Endodermal cell (in vitro differentiated cells): ENCODE measurements around the gene OXTR. TPM values are rescaled to one million over a fixed set of nuclear protein-coding genes. Genes with fewer than 3 reads are reported as not detected.

Experiments used
- DNase-seq: peaks from one replicate; pipeline ENCODE4 v3.0.0-alpha.2; 2017
- H3K27ac ChIP-seq: 2 replicates; pipeline ENCODE4 v1.5.1; 2013; ENCODE audit warnings: mild to moderate bottlenecking, low read depth, low read length, moderate library complexity
- H3K27me3 ChIP-seq: 2 replicates; pipeline ENCODE4 v1.6.1; 2013; ENCODE audit warnings: mild to moderate bottlenecking, low read length, moderate library complexity; ENCODE audit not compliant: insufficient read depth, control insufficient read depth, poor library complexity, severe bottlenecking
- H3K36me3 ChIP-seq: 2 replicates; pipeline ENCODE4 v1.7.0; 2013; ENCODE audit warnings: mild to moderate bottlenecking, low read length, moderate library complexity; ENCODE audit not compliant: control insufficient read depth, insufficient read depth
- H3K4me1 ChIP-seq: one replicate; pipeline ENCODE4 v1.7.0; 2013; ENCODE audit warnings: low read length; ENCODE audit not compliant: control insufficient read depth, insufficient read depth
- H3K4me3 ChIP-seq: 2 replicates; pipeline ENCODE4 v1.5.1; 2013; ENCODE audit warnings: mild to moderate bottlenecking, low read length, moderate library complexity
- H3K9ac ChIP-seq: 2 replicates; pipeline ENCODE4 v1.6.1; 2013; ENCODE audit warnings: mild to moderate bottlenecking, low read length, moderate library complexity; ENCODE audit not compliant: poor library complexity, severe bottlenecking; ENCODE audit errors: extremely low read depth
- H3K9me3 ChIP-seq: 2 replicates; pipeline ENCODE4 v1.6.1; 2013; ENCODE audit warnings: mild to moderate bottlenecking, low read length, moderate library complexity; ENCODE audit not compliant: control insufficient read depth
- H3K27ac Mint-ChIP-seq: 2 replicates; pipeline ENCODE4 v1.8.0; 2020; ENCODE audit warnings: mixed read lengths
- H3K27me3 Mint-ChIP-seq: 2 replicates; pipeline ENCODE4 v1.8.0; 2021; ENCODE audit warnings: mild to moderate bottlenecking, mixed read lengths; ENCODE audit not compliant: insufficient read depth
- H3K36me3 Mint-ChIP-seq: 2 replicates; pipeline ENCODE4 v1.8.0; 2020; ENCODE audit warnings: low read depth, mixed read lengths
- H3K4me1 Mint-ChIP-seq: 2 replicates; pipeline ENCODE4 v1.8.0; 2020; ENCODE audit warnings: mixed read lengths
- H3K4me3 Mint-ChIP-seq: 2 replicates; pipeline ENCODE4 v1.8.0; 2020; ENCODE audit warnings: mild to moderate bottlenecking, moderate library complexity, mixed read lengths
- H3K9me3 Mint-ChIP-seq: 2 replicates; pipeline ENCODE4 v1.8.0; 2020; ENCODE audit warnings: mild to moderate bottlenecking, mixed read lengths
- WGBS, 2 experiments: methylation state at CpG; one replicate each; pipeline versions ENCODE4 v1.1.5 to v1.1.7; 2013; ENCODE audit warnings: missing lambda C conversion rate in 2 of 2, mixed read lengths in 1 of 2; ENCODE audit not compliant: insufficient coverage in 1 of 2, insufficient read length in 1 of 2; 5-methylcytosine and 5-hydroxymethylcytosine counted together
- total RNA-seq, 2 donors: library from RNA; stranded (reverse); fragmentation: NEBNext Ultra II Directional in 1 of 2; extraction: Animal tissue kit (Norgen Biotek cat#: 25700) in 1 of 2; gene quantifications; 2 replicates in 1 of 2; 3 replicates in 1 of 2; pipeline ENCODE4 v1.2.1, GENCODE V29; 2021
- TF ChIP-seq, protein P1 (sequence below): fragments of 200-600 bp; sonication (generic); conservative IDR thresholded peaks from 2 replicates; pipeline ENCODE4 v1.5.0; 2021; ENCODE audit warnings: antibody characterized with exemption, mild to moderate bottlenecking

OXTR gene
- total RNA-seq, 2 donors from 2014 or later: 10.6 to 13.1 TPM

DNA sequence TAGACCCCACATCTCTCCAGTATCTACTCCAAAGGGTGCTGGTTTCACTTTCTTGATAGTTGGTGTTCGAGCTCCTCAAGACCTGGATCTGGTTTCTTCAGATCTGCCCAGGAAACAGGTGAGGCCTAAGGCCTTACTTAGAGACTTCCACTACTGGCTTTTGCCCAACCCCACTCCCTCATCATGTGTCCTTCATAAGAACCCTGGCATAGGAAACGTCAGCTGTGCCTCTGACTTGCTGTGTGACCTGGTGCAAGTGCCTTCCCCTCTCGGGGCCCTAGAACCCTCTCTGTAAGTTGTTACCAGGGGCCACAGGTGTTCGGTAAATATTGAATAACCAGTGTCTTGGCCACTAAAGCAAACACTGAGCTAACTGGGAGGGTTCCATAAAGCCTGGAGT, 3.9 kb downstream of the OXTR start:
- Mint-ChIP-seq H3K9me3 (no peaks in the 10 kb centered on the region), H3K27me3 (peaks cover 57% of the 10 kb centered on the region)

DNA sequence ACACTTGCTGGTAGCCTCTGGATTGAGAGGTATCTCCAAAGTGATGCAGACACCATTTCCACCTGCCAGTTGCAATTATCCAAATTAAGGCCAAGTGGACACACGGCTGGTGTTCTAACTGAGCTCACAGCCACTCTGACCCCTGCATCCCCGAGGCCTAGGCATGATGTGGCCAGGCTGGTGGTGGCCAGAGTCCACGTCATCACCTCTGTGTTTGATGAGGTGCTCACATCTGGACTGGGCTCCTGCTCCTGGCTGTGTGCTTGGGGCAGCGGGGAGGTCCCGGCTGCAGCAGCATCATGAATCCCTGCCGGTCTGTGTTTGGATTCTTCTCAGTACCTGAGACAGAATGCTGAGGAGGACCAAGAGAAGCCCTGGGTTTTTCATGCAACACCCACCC, 4.9 kb downstream of the OXTR start:
- no peaks in the 10 kb centered on the region for H3K36me3 Mint-ChIP-seq
- peaks cover 57% of the 10 kb centered on the region for H3K27me3 Mint-ChIP-seq
- DNase-seq: peak; percentile 7
- H3K27me3 ChIP-seq: peaks cover 34% of the 10 kb centered on the region
- no peaks in the 10 kb centered on the region for H3K9me3 Mint-ChIP-seq
- peaks cover 8% of the 10 kb centered on the region for H3K4me1 Mint-ChIP-seq
- H3K4me3 Mint-ChIP-seq: no peak overlapping the region
- H3K4me3 ChIP-seq: no peak overlapping the region
- no peaks in the 10 kb centered on the region for H3K36me3 ChIP-seq
- H3K27ac Mint-ChIP-seq: no peak overlapping the region
- peaks cover 1% of the 10 kb centered on the region for H3K4me1 ChIP-seq
- TF ChIP-seq, protein P1, sequence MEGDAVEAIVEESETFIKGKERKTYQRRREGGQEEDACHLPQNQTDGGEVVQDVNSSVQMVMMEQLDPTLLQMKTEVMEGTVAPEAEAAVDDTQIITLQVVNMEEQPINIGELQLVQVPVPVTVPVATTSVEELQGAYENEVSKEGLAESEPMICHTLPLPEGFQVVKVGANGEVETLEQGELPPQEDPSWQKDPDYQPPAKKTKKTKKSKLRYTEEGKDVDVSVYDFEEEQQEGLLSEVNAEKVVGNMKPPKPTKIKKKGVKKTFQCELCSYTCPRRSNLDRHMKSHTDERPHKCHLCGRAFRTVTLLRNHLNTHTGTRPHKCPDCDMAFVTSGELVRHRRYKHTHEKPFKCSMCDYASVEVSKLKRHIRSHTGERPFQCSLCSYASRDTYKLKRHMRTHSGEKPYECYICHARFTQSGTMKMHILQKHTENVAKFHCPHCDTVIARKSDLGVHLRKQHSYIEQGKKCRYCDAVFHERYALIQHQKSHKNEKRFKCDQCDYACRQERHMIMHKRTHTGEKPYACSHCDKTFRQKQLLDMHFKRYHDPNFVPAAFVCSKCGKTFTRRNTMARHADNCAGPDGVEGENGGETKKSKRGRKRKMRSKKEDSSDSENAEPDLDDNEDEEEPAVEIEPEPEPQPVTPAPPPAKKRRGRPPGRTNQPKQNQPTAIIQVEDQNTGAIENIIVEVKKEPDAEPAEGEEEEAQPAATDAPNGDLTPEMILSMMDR: no peak
- H3K9ac ChIP-seq: no peak overlapping the region
- no peaks in the 10 kb centered on the region for H3K9me3 ChIP-seq
- no peak overlapping the region for H3K27ac ChIP-seq
- 88 to 96% methylated on average over 3 to 6 of the region's 6 CpGs for WGBS, 2 experiments

More for the DNA sequence above, 3.9 kb downstream of the OXTR start:
- peak; percentile 15 for DNase-seq
- H3K4me1 Mint-ChIP-seq: peaks cover 17% of the 10 kb centered on the region
- no peak overlapping the region for H3K4me3 Mint-ChIP-seq
- Histone ChIP-seq H3K27ac (no peak overlapping the region), H3K27me3 (peaks cover 34% of the 10 kb centered on the region), H3K4me3 (no peak overlapping the region), H3K9me3 (no peaks in the 10 kb centered on the region), H3K4me1 (peaks cover 10% of the 10 kb centered on the region), H3K36me3 (no peaks in the 10 kb centered on the region), H3K9ac (no peak overlapping the region)
- 92 to 100% methylated on average over 2 to 4 of the region's 4 CpGs for WGBS, 2 experiments
- TF ChIP-seq, protein P1: no peak
- no peak overlapping the region for H3K27ac Mint-ChIP-seq
- H3K36me3 Mint-ChIP-seq: no peaks in the 10 kb centered on the region

DNA sequence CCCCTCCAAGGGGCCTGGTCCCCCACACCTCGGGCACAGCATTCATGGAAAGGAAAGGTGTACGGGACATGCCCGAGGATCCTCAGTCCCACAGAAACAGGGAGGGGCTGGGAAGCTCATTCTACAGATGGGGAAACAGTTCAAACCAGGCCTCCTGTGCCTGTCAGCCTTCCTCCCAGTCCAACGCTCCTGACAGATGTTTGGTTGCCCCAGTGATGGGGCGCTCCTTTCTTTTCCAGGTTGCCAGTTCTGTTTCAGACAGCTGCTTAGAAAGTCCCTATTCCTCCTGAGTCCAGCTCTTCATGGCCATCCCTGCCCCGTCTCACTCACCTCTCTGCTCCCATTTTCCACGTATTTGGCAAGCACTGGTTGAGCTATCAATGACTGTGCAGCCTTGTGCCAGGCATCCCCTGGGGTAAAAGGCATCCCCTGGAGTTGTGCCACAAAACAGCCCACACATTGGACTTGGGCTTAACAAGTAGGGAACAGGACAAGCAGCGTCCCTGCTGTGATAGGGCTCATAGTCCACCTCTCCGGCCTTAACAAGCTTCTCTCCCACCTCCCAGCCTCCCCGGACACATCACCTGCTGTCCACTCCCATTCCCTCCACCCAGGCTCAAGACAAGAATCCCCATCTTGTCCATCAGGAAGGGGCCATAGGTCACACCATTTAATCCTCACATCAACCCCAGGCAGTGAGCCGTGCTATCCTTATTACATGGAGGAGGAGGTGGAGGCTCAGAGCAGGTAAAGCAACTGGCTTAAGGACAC, 6.6 kb downstream of the OXTR start:
- H3K27ac Mint-ChIP-seq: no peak overlapping the region

More for the DNA sequence above, 6.6 kb downstream of the OXTR start:
- no peak overlapping the region for H3K27ac ChIP-seq
- H3K9me3 ChIP-seq: no peaks in the 10 kb centered on the region
- peaks cover 43% of the 10 kb centered on the region for H3K27me3 Mint-ChIP-seq
- no peaks in the 10 kb centered on the region for H3K9me3 Mint-ChIP-seq
- WGBS, 2 experiments: 90 to 97% methylated on average over 8 to 11 of the region's 11 CpGs
- H3K27me3 ChIP-seq: peaks cover 18% of the 10 kb centered on the region
- no peak overlapping the region for H3K4me3 Mint-ChIP-seq
- peak; percentile 26 for DNase-seq
- H3K9ac ChIP-seq: no peak overlapping the region
- peaks cover 2% of the 10 kb centered on the region for H3K4me1 Mint-ChIP-seq
- no peaks in the 10 kb centered on the region for H3K36me3 Mint-ChIP-seq
- TF ChIP-seq, protein P1: no peak
- no peaks in the 10 kb centered on the region for H3K36me3 ChIP-seq
- H3K4me3 ChIP-seq: no peak overlapping the region
- no peaks in the 10 kb centered on the region for H3K4me1 ChIP-seq
